Tibial nerve (tissue), 4 donors: ENCODE results near the gene UGT2B17. TPM values are rescaled to one million over a fixed set of nuclear protein-coding genes. Genes with fewer than 3 reads are reported as not detected.
"Not testable (repeated sequence)": the region's sequence is repeated elsewhere in the genome, so short reads cannot be mapped to it uniquely, and the experiment has no call there.

Experiments used
- DNase-seq, 2 donors: peaks; one replicate each; pipeline ENCODE4 v3.0.0-alpha.2; 2019; ENCODE audit warnings: low spot score in 2 of 2
- H3K27ac ChIP-seq, 4 donors: fragments of 200-600 bp; sonication (generic) in 3 of 4; one replicate each; pipeline ENCODE4 v1.5.1; 2017 to 2019; ENCODE audit warnings: mild to moderate bottlenecking in 1 of 4
- H3K27me3 ChIP-seq, 2 donors: fragments of 200-600 bp; sonication (generic) in 1 of 2; one replicate each; pipeline versions ENCODE4 v1.5.1 to v1.6.0; 2017 to 2019
- H3K36me3 ChIP-seq, 3 donors: fragments of 200-600 bp; sonication (generic); one replicate each; pipeline ENCODE4 v1.5.1; 2018 to 2019
- H3K4me1 ChIP-seq, 4 donors: fragments of 200-600 bp; sonication (generic) in 3 of 4; one replicate each; pipeline ENCODE4 v1.5.1; 2017 to 2019
- H3K4me3 ChIP-seq, 4 donors: fragments of 200-600 bp; sonication (generic) in 3 of 4; one replicate each; pipeline ENCODE4 v1.5.1; 2017 to 2019; ENCODE audit warnings: mild to moderate bottlenecking in 1 of 4, moderate library complexity in 1 of 4
- H3K9me3 ChIP-seq, 4 donors: fragments of 200-600 bp; sonication (generic) in 3 of 4; one replicate each; pipeline ENCODE4 v1.5.1; 2017 to 2019
- EP300 ChIP-seq, 2 donors: sonication (generic); formaldehyde crosslinking; IDR thresholded peaks; one replicate each; pipeline ENCODE4 v1.6.1; 2017; ENCODE audit warnings: antibody characterized with exemption in 2 of 2, mild to moderate bottlenecking in 1 of 2
- POLR2A ChIP-seq, 2 donors: fragments of 450-650 bp; IDR thresholded peaks; one replicate each; pipeline ENCODE4 v1.6.1; 2017; ENCODE audit warnings: antibody characterized with exemption in 2 of 2, mild to moderate bottlenecking in 2 of 2, moderate library complexity in 2 of 2
- WGBS, 2 donors: methylation state at CpG; one replicate each; pipeline ENCODE4 v1.1.5; 2018; 5-methylcytosine and 5-hydroxymethylcytosine counted together
- total RNA-seq, 4 donors: library from RNA; depleted of rRNA; stranded (reverse); fragments of >200 nt; gene quantifications; one replicate each; pipeline ENCODE4 v1.1.0, GENCODE V29; 2016
- TF ChIP-seq, protein P1 (sequence below), 5 experiments: fragments of 200-600 bp in 3 of 5; fragments of 450-650 bp in 2 of 5; sonication (generic) in 3 of 5; IDR thresholded peaks; one replicate each; pipeline ENCODE4 v1.5.1; 2016 to 2019; ENCODE audit warnings: antibody characterized with exemption in 5 of 5, mild to moderate bottlenecking in 3 of 5, moderate library complexity in 2 of 5

The UGT2B17 gene
- total RNA-seq, 4 donors from 2014 or later = not detected

DNA sequence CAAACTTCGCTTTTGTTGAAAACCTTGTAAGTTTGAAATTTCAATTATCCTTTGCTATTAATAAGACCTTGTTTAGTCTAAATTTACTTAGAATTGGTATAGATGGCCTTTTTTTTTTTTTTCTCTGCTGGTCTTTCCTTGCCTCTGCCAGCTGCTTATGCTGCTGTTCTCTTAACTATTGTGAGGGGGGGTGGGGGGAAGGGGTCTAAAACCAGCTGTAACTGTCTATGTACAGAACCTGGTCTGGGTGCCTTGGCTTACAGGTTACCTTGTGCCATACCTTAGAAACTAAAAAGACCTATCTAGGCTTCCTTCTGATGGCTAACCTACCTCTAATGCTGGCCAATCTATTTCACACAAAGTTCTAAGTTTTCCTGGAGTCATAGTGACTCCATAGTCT is 1.0 kb downstream of the UGT2B17 start:
- no peak for DNase-seq
- Histone ChIP-seq H3K27ac (no peak overlapping the region), H3K9me3 (no peaks in the 10 kb centered on the region), H3K36me3 (no peaks in the 10 kb centered on the region), H3K4me1 (no peaks in the 10 kb centered on the region), H3K27me3 (no peaks in the 10 kb centered on the region), H3K4me3 (no peak overlapping the region)
- TF ChIP-seq POLR2A (IDR thresholded peaks at IDR 0.05) = no peak
- TF ChIP-seq EP300 (IDR thresholded peaks at IDR 0.05) = no peak
- TF ChIP-seq, protein P1, sequence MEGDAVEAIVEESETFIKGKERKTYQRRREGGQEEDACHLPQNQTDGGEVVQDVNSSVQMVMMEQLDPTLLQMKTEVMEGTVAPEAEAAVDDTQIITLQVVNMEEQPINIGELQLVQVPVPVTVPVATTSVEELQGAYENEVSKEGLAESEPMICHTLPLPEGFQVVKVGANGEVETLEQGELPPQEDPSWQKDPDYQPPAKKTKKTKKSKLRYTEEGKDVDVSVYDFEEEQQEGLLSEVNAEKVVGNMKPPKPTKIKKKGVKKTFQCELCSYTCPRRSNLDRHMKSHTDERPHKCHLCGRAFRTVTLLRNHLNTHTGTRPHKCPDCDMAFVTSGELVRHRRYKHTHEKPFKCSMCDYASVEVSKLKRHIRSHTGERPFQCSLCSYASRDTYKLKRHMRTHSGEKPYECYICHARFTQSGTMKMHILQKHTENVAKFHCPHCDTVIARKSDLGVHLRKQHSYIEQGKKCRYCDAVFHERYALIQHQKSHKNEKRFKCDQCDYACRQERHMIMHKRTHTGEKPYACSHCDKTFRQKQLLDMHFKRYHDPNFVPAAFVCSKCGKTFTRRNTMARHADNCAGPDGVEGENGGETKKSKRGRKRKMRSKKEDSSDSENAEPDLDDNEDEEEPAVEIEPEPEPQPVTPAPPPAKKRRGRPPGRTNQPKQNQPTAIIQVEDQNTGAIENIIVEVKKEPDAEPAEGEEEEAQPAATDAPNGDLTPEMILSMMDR (IDR thresholded peaks at IDR 0.05) = no peak
- 87 to 90% methylated on average over 1 of the region's 1 CpG for WGBS, 2 donors

DNA sequence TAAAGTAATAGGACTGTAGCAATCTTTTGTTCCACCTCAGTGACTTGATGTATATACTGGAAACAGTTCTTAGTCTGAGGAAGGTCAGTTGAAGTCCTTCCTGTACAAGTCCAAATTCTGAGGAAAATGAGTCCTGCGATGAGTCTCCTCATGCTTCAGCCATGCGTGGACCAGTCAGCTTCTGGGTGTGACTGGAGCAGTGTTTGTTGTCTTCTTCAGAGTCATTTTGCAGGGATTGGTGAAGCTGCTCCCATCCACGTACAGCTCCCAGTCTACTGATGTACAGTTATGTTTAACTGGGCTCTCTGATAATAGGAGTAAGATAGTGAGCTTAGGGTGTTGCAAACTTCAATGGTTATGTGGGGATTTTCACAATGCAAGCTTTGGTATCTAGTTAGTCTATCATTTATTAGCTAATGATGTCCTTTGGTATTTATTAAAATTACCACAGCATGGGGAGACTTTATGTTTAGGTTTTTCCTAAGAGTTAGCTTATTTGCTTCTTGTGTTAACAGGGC is 3.4 kb downstream of the UGT2B17 start:
- no peaks in the 10 kb centered on the region for H3K27me3 ChIP-seq
- no peak overlapping the region for H3K27ac ChIP-seq
- no peak overlapping the region for H3K4me3 ChIP-seq
- no peak for DNase-seq
- H3K4me1 ChIP-seq = no peaks in the 10 kb centered on the region
- no peaks in the 10 kb centered on the region for H3K9me3 ChIP-seq
- 95 to 98% methylated on average over 3 of the region's 3 CpGs for WGBS, 2 donors
- H3K36me3 ChIP-seq = no peaks in the 10 kb centered on the region
- TF ChIP-seq POLR2A (IDR thresholded peaks at IDR 0.05) (no peak), EP300 (IDR thresholded peaks at IDR 0.05) (no peak)
- TF ChIP-seq, protein P1 (IDR thresholded peaks at IDR 0.05) = no peak

DNA sequence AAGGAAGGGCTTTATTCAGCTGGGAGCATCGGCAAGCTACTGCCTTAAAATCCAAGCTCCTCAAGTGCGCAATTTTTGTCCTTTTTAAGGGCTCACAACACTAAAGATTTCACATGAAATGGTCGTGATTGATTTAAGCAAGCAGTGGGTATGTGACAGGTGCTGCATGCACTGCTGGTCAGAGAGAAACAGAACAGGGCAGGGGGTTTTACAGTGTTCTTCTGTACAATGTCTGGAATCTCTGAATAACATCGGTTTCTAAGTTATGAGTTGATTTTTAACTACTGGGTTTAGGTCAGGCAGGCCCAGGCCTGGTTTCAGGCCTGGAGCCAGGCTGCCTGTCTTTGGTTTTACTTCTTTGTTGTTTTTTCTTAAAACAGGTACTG is 6.0 kb downstream of the UGT2B17 start:
- Histone ChIP-seq H3K27me3 (no peaks in the 10 kb centered on the region), H3K36me3 (no peaks in the 10 kb centered on the region), H3K4me1 (no peaks in the 10 kb centered on the region), H3K4me3 (no peak overlapping the region), H3K9me3 (no peaks in the 10 kb centered on the region), H3K27ac (no peak overlapping the region)
- WGBS, 2 donors = 84 to 85% methylated on average over 4 of the region's 4 CpGs
- no peak for DNase-seq
- TF ChIP-seq POLR2A (IDR thresholded peaks at IDR 0.05) (no peak), EP300 (IDR thresholded peaks at IDR 0.05) (no peak)
- TF ChIP-seq, protein P1 (IDR thresholded peaks at IDR 0.05) = no peak

DNA sequence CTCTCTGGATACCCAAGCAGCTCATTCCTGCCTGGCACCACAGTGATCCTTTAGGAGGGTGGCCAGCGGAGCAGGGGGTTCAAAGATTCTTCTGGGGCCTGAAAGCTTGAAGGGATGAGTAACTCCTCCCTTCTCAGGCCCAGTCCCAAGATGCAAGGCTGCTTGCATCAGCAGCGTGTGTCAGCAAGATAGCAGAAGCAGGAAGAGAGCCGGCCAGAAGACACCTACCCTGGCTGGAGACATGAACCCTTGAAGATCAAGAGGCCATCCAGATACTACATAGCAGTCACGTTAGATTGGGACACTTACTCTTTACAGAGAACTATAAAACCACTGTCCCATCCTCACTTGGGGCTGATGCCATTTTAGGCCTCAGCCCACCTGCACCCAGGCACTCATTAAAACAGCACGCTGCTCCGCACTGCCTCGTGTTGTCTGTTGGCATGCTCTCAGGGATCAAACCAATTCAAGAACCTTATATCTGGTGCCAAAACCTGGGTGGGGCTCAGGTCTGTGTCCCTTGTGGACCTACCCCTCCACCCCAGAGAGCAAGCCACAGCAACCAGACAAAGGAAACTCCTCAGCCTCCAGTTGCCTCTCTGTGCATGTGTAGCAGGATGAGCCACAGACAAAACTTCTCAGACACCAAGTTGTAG is 6.5 kb downstream of the UGT2B17 start:
- no peaks in the 10 kb centered on the region for H3K4me1 ChIP-seq
- H3K9me3 ChIP-seq = no peaks in the 10 kb centered on the region
- H3K27ac ChIP-seq = no peak overlapping the region
- TF ChIP-seq EP300 (IDR thresholded peaks at IDR 0.05) (no peak), POLR2A (IDR thresholded peaks at IDR 0.05) (no peak)
- TF ChIP-seq, protein P1 (IDR thresholded peaks at IDR 0.05) = no peak
- H3K4me3 ChIP-seq = no peak overlapping the region
- DNase-seq = no peak
- no peaks in the 10 kb centered on the region for H3K36me3 ChIP-seq
- 82 to 91% methylated on average over 4 to 6 of the region's 7 CpGs for WGBS, 2 donors
- no peaks in the 10 kb centered on the region for H3K27me3 ChIP-seq

DNA sequence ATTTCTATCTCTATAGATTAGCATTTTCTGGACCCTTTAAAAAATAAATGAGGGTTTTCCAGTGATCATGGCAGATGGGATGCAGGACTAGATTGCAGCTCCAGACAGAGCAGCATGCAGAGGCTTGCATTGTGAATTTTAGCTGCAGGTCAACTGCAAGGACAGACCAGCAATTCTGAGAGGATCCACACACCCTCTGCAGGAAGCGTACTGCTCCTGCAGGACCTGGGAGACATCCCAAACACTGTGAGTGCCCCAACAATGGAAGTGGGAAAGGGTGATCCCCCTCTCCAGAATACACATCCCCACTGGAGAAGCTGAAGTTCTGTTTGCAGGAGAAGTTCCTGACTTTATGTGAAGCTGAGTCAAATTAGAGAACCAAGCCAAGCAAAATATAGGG is 7.1 kb downstream of the UGT2B17 start:
- DNase-seq, H3K9me3 ChIP-seq, H3K27ac ChIP-seq, H3K4me1 ChIP-seq, H3K4me3 ChIP-seq, H3K36me3 ChIP-seq, H3K27me3 ChIP-seq: not testable (repeated sequence)
- 86% methylated on average over 1 of the region's 1 CpG; no CpG with 5 or more reads in 1 of the 2 donors for WGBS, 2 donors

DNA sequence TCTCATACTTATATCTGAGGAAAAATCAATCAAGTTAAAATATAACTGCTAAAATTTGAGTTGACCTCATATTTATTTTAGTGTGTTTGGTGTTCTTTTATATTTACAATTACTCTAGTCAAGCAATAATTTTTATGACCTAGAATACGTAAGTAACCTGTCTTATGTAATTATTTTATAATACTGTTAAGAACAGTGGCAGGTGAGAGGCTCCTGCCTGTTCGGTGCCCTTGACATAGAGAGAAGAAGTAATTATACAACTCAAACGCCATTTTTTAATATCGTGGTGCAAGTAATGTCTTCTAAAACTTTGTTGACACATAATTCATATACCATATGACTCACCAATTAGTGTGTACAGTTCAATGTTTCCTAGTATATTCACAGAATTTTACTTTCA is 7.6 kb downstream of the UGT2B17 start:
- not testable (repeated sequence) for H3K9me3 ChIP-seq, H3K4me1 ChIP-seq, DNase-seq, H3K27ac ChIP-seq, H3K4me3 ChIP-seq, H3K27me3 ChIP-seq, H3K36me3 ChIP-seq
- 38 to 51% methylated on average over 4 of the region's 4 CpGs for WGBS, 2 donors

DNA sequence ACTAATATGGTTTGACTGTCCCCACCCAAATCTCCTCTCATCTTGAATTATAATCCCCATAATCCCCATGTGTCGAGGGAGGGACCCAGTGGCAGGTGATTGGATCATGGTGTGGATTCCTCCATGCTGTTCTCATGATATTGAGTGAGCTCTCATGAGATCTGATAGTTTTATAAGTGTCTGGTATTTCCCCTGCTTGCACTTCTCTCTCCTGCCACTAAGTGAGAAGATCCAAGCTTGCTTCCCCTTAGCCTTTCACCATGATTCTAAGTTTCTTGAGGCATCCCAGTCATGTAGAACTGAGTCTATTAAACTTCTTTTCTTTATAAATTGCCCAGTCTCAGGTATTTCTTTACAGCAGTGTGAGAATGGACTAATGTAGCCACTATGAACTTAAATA is 9.8 kb downstream of the UGT2B17 start:
- not testable (repeated sequence) for H3K27ac ChIP-seq, H3K9me3 ChIP-seq, H3K4me1 ChIP-seq, H3K4me3 ChIP-seq, H3K27me3 ChIP-seq, DNase-seq, H3K36me3 ChIP-seq
- 63 to 78% methylated on average over 1 of the region's 1 CpG for WGBS, 2 donors

DNA sequence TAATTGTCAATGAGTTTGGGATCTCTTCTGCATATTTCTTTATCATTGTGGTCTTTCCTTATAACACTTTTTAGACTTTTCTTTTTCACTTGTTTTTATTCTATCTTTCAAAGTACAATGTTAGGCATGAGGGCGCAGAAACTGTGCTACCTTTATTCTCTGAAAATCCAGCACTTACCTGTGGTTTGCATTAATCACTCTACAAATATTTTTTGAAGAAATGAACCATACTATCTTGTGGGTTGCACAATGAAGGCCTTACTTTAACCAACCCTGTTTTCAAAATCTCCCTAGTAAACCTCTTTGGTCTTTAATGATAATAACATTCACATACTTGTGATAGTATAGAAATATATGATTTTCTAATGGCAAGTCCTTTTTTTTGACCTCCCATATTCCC is 11.0 kb downstream of the UGT2B17 start:
- not testable (repeated sequence) for H3K36me3 ChIP-seq, H3K4me3 ChIP-seq, H3K9me3 ChIP-seq, H3K27me3 ChIP-seq, DNase-seq, H3K4me1 ChIP-seq, H3K27ac ChIP-seq
- 100% methylated on average over 1 of the region's 1 CpG for WGBS, 2 donors

DNA sequence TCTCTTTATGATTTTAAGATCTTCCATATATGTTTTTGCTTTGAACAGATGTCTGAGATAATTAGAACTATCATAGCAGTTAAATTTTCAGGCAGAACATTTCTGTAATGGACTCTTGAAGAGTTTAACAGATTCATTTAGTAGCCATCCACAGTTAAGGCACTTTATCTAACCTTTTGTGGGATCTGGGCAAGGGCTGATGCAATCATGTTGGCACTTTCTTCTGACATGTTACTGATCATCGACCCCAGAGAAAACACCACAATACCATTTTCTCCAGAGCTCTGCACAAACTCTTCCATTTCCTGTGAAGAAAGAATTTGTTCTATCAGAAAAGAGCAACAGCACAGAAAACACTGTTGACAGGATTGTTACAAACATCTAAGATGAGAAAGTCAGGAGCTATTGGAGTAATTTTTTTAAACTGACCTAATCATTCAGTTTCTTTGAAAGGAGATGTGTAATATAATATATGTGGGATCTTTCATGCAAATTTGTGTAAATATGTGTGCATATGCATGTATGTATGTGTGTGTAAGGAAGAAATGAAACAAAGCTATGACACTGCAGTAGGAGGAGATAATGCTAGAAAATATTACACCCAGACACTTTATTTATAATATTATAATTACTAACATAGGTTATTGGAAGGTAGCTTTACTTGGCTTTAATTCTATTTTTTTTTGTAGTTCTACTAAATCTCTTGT is 15.6 kb downstream of the UGT2B17 start:
- not testable (repeated sequence) for DNase-seq, H3K27ac ChIP-seq, H3K4me3 ChIP-seq, H3K36me3 ChIP-seq, H3K27me3 ChIP-seq, H3K9me3 ChIP-seq, H3K4me1 ChIP-seq
- no CpG with 5 or more reads among the region's 1 CpG for WGBS, 2 donors
